Esophagus squamous epithelium (tissue), 4 donors: ENCODE data around the gene GATB.

Experiments
- POLR2A ChIP-seq, 4 donors: fragments of 450-650 bp; IDR thresholded peaks; one replicate each; pipeline ENCODE4 v1.6.1; 2017; ENCODE audit warnings: antibody characterized with exemption in 4 of 4, mild to moderate bottlenecking in 4 of 4, moderate library complexity in 3 of 4
- TF ChIP-seq, protein P1 (sequence below), 6 experiments: fragments of 450-650 bp in 4 of 6; fragments of 200-600 bp in 2 of 6; sonication (generic) in 2 of 6; IDR thresholded peaks; one replicate each; pipeline ENCODE4 v1.5.1; 2016 to 2019; ENCODE audit warnings: antibody characterized with exemption in 6 of 6, mild to moderate bottlenecking in 4 of 6, moderate library complexity in 4 of 6

- TF ChIP-seq, protein P1, sequence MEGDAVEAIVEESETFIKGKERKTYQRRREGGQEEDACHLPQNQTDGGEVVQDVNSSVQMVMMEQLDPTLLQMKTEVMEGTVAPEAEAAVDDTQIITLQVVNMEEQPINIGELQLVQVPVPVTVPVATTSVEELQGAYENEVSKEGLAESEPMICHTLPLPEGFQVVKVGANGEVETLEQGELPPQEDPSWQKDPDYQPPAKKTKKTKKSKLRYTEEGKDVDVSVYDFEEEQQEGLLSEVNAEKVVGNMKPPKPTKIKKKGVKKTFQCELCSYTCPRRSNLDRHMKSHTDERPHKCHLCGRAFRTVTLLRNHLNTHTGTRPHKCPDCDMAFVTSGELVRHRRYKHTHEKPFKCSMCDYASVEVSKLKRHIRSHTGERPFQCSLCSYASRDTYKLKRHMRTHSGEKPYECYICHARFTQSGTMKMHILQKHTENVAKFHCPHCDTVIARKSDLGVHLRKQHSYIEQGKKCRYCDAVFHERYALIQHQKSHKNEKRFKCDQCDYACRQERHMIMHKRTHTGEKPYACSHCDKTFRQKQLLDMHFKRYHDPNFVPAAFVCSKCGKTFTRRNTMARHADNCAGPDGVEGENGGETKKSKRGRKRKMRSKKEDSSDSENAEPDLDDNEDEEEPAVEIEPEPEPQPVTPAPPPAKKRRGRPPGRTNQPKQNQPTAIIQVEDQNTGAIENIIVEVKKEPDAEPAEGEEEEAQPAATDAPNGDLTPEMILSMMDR (IDR thresholded peaks at IDR 0.05) = no peak
- no peak for TF ChIP-seq POLR2A (IDR thresholded peaks at IDR 0.05)
These were observed 36.3 kb upstream of the GATB start for GRCh38 chr4:151797131-151797530.
